GM21825 (cell line): ENCODE measurements around the gene PLAAT3.
"Not testable (repeated sequence)": the region's sequence is repeated elsewhere in the genome, so short reads cannot be mapped to it uniquely, and the experiment has no call there.

ENCODE experiments used
- ATAC-seq: cut with Tn5 transposase; IDR thresholded peaks from one replicate; pipeline ENCODE4 v1.9.1; 2021; ENCODE audit warnings: mild to moderate bottlenecking, moderate library complexity; ENCODE audit not compliant: unreplicated experiment

The PLAAT3 gene

DNA sequence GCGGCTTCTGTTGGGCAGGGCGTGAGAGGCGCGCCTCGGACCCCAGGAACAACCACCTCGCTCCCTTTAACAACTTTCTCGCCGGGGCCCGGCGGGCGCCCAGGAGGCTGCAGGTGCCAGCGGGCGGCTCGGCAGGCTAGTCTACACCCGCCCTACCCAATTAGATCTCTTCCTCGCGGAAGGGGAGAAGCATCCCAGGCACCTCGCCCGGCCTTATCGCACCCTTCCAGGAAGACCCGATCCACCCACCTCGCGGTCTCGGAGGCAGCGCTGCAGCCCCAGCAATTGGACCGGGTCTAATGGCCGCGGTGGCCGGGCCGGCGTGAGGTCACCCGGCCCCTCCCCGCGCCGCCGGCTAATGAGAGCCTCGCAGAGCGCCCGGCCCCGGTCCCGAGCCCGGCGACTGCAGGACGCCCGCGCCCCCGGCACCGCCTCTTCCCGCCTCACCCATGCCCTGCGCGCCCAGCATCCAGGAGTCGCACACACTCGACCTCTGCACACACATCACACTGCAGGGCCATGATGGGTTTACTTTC lies at the start of gene PLAAT3:
Gene PLAAT3, minus strand, starts transcription at position 298 of the 536 bp plus-strand sequence. CDS start 419 bp downstream, outside the sequence.
- ATAC-seq, result peak; percentile 45

DNA sequence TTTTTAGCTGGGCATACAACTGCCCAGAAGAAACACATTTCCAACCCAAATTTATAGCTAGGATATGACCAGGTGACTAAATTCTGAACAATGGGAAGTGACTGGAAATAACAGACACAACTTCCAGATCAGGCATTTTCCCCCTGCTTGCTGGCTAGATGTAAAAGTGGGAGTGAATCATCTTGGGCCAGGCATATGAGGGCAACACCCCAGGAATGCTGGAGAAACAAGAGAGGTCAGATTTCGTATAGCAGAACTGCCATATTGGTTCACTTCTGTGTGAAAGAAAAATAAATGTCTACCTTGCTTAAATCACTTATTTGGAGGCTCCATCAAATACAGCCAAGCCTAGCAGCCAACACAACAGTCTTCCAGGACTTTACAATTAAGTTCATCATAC lies 49.6 kb upstream of the PLAAT3 start:
- ATAC-seq, result no peak

GRCh38 chr11:63660972-63661371 lies 46.7 kb upstream of the PLAAT3 start:
- ATAC-seq, result no peak

- ATAC-seq, result no peak
These were observed 38.4 kb upstream of the PLAAT3 start for GRCh38 chr11:63652671-63653070.

DNA sequence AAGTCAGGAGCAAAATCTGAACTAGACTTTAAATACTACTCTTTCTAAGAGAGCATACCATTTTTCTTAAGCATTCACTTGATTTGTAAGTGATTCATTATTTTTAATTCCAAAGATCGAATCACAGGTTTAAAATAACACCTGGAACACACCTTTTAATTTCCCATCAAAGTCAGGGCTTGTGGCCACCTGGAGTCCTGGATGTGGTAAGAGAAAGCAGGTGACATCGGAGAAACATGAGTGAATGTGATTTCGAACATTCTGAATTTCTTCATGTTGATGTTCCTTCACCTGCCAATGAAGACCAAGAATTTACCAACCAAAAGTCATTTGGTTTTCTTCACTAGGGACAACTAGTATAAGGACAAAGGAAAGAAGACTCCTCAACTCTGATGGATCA lies 29.0 kb upstream of the PLAAT3 start:
- ATAC-seq, result no peak

GRCh38 chr11:63641727-63642126 lies 27.5 kb upstream of the PLAAT3 start:
- ATAC-seq, result no peak

DNA sequence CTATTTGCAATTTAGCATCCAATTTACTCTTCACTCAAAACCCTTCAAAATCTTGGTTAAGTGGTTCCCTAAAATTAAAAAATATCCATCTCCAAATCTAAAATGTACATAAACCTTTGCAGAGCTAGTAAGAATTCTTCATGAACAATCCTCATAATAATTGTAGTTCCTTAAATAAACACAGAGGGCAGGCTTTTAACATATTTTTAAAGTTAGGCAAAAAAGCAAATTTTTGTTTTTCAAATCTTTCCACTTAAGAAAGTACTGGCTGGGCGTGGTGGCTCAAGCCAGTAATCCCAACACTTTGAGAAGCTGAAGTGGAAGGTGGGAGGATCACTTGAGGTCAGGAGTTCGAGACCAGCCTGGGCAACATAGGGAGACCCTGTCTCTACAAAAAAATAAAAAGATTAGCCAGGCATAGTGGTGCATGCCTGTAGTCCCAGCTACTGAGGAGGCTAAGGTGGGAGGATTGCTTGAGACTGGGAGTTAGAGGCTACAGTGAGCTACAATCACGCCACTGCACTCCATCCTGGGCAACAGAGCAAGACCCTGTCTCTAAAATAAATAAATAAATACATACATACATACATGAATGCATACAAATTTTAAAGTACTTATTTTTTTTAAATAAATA lies 25.1 kb upstream of the PLAAT3 start:
- ATAC-seq, result no peak

- not testable (repeated sequence) for ATAC-seq
These were observed 24.2 kb upstream of the PLAAT3 start for GRCh38 chr11:63638436-63638835.

GRCh38 chr11:63635762-63636465 lies 21.7 kb upstream of the PLAAT3 start:
- no peak for ATAC-seq

GRCh38 chr11:63629426-63629825 lies 15.2 kb upstream of the PLAAT3 start:
- no peak for ATAC-seq

GRCh38 chr11:63623513-63624140 lies 9.4 kb upstream of the PLAAT3 start:
- no peak for ATAC-seq

- no peak for ATAC-seq
These were observed 8.1 kb upstream of the PLAAT3 start for GRCh38 chr11:63622323-63622722.

DNA sequence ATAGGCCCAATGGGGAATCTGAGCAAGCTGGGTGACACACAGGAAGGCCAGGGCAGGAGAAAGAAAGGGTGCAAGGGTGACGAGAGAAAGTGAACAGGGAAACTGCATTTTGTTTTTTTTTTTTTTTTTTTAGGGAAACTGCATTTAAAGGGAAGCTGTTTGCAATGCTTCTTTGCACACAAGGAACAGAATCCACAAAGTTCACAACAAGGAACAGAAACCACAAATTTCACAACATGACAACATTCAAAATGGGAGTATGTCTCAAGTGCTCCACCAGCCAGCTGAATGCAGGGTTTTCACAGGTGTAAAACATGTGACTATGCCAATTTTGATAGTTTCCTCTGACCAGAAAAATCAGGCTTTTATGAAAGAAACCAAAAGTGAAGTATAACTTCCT lies 6.8 kb upstream of the PLAAT3 start:
- no peak for ATAC-seq

- ATAC-seq, result no peak
These were observed 5.7 kb upstream of the PLAAT3 start for GRCh38 chr11:63619967-63620366.

DNA sequence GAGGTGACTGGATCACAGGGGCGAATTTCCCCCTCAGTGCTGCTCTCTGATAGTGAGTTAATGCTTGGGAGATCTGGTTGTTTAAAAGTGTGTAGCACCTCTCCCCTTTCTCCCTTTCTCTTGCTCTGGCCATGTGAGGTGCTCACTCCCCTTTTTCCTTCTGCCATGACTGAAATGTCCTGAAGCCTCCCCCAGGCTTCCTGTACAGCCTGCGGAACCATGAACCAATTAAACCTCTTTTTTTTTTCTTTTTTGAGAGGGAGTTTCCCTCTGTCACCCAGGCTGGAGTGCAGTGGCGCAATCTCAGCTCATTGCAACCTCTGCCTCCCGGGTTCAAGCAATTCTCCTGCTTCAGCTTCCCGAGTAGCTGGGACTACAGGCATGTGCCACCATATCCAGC lies 3.5 kb upstream of the PLAAT3 start:
- ATAC-seq, result not testable (repeated sequence)

GRCh38 chr11:63616953-63617352 lies 2.7 kb upstream of the PLAAT3 start:
- no peak for ATAC-seq

DNA sequence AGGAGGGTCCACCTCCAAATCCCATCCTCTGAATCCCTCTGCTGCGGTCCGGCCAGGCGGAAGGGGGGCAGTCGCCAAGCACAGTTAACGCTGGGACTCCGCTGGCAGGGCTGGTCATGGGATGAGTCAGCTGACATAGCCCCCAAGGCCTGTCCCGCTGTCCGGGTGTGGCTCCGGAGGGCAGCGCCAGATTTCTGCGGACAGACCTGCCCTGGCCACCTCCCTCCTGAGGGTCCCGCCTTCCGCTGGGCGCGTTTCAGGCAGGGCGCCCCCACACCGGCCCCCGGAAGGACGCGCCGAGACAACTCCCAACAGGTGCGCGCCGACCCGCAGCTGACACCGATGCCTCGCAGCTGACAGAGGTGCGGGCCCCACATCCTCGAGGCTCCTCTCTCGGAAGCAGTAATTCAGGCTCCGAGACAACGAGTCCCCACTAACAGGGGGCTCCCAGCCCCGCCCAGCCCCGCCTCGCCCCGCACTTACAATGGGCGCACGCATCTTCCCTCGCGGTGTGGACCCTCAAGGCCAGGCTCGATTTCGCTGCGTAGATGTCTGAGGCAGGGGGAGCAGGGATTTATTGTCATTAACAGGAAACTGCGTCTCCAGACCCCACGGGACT lies 607 bp downstream of the PLAAT3 start:
- peak; percentile 44 for ATAC-seq

DNA sequence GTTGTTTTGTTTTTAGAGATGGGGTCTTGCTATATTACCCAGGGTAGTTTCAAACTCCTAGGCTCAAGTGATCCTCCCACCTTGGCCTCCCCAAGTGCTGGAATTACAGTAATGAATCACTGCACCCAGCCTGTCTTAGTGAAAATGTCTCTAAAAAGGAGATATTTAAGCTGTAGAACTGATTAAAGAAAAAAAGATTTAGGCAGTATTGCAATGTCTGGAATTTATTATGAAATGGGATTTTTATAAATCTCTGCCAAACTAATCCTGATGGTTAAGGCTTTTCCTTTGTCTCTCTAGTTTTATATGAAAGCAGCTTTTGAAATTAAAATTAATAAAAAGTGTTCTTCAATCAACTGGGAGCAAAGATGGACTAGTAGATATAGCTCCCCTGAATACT lies 2.1 kb downstream of the PLAAT3 start:
- ATAC-seq, result no peak

DNA sequence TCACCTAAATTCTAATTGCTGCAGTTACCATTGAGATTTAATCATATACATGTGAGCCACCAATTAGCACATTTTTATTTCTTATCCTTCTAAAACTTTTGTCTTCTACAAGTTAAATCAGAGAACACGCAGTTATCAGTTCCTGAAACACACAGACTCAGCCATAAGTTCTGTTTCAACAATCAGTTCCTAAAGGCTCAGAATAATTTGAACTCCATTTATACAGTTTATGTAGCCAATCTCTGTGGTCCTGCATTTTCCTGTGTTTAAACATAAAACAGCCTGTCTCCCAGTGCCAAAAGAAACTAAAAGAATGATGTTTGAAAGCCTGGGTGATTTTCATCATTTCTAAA lies 2.9 kb downstream of the PLAAT3 start:
- ATAC-seq, result no peak

GRCh38 chr11:63610604-63611394 lies 3.4 kb downstream of the PLAAT3 start:
- no peak for ATAC-seq
